WERI-Rb-1 (cell line): ENCODE measurements around the gene PBXIP1.

Experiments used
- DNase-seq: peaks from one replicate; pipeline ENCODE4 v3.0.0-alpha.2; 2020
- H3K27ac ChIP-seq: fragments of 250-450 bp; sonication (Bioruptor Pico); 2 replicates; pipeline ENCODE4 v1.5.1; 2020; ENCODE audit warnings: mild to moderate bottlenecking, moderate library complexity
- H3K27me3 ChIP-seq: fragments of 250-450 bp; sonication (Bioruptor Pico); 2 replicates; pipeline ENCODE4 v1.5.1; 2021; ENCODE audit warnings: mild to moderate bottlenecking, low read depth, moderate library complexity; ENCODE audit not compliant: insufficient read depth, severe bottlenecking
- H3K36me3 ChIP-seq: fragments of 250-450 bp; sonication (Bioruptor Pico); 2 replicates; pipeline ENCODE4 v1.5.1; 2020; ENCODE audit warnings: mild to moderate bottlenecking, moderate library complexity
- H3K4me3 ChIP-seq: 2 replicates; pipeline ENCODE4 v1.5.1; 2011; ENCODE audit warnings: low read depth, mild to moderate bottlenecking, control low read depth, low read length
- H3K9me3 ChIP-seq: fragments of 250-450 bp; sonication (Bioruptor Pico); 2 replicates; pipeline ENCODE4 v1.5.1; 2021; ENCODE audit warnings: mild to moderate bottlenecking, moderate library complexity; ENCODE audit not compliant: severe bottlenecking
- TF ChIP-seq, protein P1 (sequence below): IDR thresholded peaks from 2 replicates; pipeline ENCODE4 v1.5.1; 2011; ENCODE audit warnings: low read depth, mild to moderate bottlenecking, control low read depth, inconsistent platforms, low read length

PBXIP1 gene

DNA sequence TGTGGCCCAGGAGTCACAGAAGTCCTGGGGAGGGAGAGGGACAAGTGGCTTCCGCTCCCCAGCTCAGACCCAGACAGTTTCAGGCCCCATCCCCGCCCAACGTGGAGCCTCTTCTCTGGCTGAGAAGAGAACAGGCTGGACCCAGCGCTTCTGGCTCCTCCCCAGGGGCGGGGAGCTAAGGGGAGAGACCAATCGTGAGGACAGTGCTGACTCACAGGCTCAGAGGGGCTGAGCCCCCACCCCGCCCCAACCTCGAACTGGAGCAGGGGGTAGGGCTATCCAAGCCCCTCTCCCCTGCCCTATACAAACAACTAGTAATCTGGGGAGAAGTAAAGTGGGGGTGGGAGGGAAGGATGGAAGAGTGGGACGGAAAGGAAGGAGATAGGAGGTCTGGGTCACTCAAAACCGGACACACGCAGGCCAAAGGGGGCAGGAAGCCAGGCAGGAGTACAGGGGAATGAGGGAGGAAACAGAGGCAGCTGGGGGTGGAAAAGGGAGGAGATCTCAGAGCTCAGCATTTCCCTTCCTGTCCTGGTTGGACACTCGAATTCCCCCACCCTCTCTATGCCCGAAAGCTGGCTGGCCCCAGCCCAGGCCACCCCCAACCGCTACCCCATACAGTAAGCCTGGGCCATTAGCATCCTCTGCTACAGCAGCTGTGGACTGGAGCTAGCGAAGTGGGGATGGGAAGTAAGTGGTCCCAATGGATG, 14.9 kb upstream of the PBXIP1 start, which contains the start of gene SHC1:
Gene SHC1 (minus strand): TSS at position 117 of the 710 bp plus-strand sequence. CDS start 221 bp downstream, outside the sequence.
- Histone ChIP-seq H3K27me3 (no peaks in the 10 kb centered on the region), H3K9me3 (no peaks in the 10 kb centered on the region), H3K36me3 (peaks cover 26% of the 10 kb centered on the region), H3K27ac (peak within 1 kb of the TSS; percentile 51), H3K4me3 (peak within 1 kb of the TSS; percentile 19)
- peak; percentile 98 for DNase-seq
- TF ChIP-seq, protein P1, sequence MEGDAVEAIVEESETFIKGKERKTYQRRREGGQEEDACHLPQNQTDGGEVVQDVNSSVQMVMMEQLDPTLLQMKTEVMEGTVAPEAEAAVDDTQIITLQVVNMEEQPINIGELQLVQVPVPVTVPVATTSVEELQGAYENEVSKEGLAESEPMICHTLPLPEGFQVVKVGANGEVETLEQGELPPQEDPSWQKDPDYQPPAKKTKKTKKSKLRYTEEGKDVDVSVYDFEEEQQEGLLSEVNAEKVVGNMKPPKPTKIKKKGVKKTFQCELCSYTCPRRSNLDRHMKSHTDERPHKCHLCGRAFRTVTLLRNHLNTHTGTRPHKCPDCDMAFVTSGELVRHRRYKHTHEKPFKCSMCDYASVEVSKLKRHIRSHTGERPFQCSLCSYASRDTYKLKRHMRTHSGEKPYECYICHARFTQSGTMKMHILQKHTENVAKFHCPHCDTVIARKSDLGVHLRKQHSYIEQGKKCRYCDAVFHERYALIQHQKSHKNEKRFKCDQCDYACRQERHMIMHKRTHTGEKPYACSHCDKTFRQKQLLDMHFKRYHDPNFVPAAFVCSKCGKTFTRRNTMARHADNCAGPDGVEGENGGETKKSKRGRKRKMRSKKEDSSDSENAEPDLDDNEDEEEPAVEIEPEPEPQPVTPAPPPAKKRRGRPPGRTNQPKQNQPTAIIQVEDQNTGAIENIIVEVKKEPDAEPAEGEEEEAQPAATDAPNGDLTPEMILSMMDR = no peak

- TF ChIP-seq, protein P1 = no peak
- Histone ChIP-seq H3K27ac (peak overlapping the region; percentile 51), H3K27me3 (no peaks in the 10 kb centered on the region), H3K36me3 (peaks cover 35% of the 10 kb centered on the region), H3K9me3 (no peaks in the 10 kb centered on the region), H3K4me3 (no peak overlapping the region)
- DNase-seq = no peak
These were observed 14.1 kb upstream of the PBXIP1 start for GRCh38 chr1:154969860-154970452.

DNA sequence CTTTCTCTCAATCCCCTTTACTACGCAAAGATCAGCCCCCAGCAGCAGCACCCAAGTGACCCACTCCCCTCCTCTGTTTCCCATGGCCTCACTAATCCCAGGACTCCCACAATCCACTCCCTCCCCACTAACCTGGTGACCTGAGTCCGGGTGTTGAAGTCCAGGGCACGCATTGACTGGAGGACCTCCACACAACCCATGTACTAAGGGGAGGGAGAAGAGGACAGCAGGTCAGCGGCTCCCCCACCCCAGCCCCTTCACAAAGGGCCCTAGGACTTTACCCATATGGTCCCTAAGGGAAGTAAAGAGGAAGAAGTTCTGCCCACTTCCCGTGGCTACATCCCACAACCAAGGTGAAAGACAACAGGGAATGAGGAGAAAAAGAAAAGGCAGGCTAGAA, 13.3 kb upstream of the PBXIP1 start:
- TF ChIP-seq, protein P1 = no peak
- Histone ChIP-seq H3K4me3 (no peak overlapping the region), H3K27me3 (no peaks in the 10 kb centered on the region), H3K36me3 (peaks cover 41% of the 10 kb centered on the region), H3K27ac (no peak overlapping the region; the same call in 1 of the 2 replicates), H3K9me3 (no peaks in the 10 kb centered on the region)
- DNase-seq = no peak

GRCh38 chr1:154968731-154969130, 12.8 kb upstream of the PBXIP1 start:
- no peak overlapping the region for H3K4me3 ChIP-seq

GRCh38 chr1:154967331-154967950, 11.5 kb upstream of the PBXIP1 start:
- no peaks in the 10 kb centered on the region for H3K27me3 ChIP-seq
- peaks cover 56% of the 10 kb centered on the region for H3K36me3 ChIP-seq
- no peak overlapping the region for H3K4me3 ChIP-seq
- H3K27ac ChIP-seq = no peak overlapping the region
- no peaks in the 10 kb centered on the region for H3K9me3 ChIP-seq
- no peak for DNase-seq
- TF ChIP-seq, protein P1 = no peak

More at GRCh38 chr1:154968731-154969130, 12.8 kb upstream of the PBXIP1 start:
- TF ChIP-seq, protein P1 = no peak
- Histone ChIP-seq H3K9me3 (no peaks in the 10 kb centered on the region), H3K36me3 (peaks cover 45% of the 10 kb centered on the region), H3K27me3 (no peaks in the 10 kb centered on the region), H3K27ac (no peak overlapping the region; the same call in 1 of the 2 replicates)
- no peak for DNase-seq
